SW 1271 (cell line): ENCODE data around the gene C5orf34.
"Not testable (repeated sequence)": the region's sequence is repeated elsewhere in the genome, so short reads cannot be mapped to it uniquely, and the experiment has no call there.

Source experiments
- DNase-seq, 2 experiments: peaks; one replicate each; lab custom pipeline; 2025; lab: John Stamatoyannopoulos, UW

The C5orf34 gene, protein sequence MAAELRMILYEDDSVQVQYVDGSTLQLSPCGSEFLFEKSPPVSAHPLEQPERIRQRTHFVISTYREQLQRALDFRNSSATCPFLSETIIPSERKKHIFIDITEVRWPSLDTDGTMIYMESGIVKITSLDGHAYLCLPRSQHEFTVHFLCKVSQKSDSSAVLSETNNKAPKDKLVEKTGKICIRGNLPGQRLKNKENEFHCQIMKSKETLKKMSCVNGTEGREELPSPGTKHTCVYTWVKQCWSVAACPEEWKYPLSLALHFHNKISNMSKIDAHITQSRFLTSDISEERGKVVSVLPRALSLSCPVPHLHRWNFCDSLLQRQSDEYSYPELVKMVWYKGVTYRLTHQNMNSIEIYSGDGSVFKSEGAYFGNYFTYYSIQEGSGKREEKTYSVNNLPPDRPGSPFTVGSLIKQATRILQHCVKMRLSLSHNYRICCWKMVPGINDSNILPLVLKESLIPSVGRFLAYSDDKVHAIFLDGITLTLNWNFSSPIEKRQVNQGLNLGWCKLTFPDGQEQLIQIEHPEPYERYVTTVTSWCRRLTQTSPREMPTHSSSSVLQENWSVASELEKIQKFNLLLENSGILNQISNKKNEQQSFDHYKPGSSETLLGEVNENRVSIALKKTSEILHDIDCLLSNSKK

DNA sequence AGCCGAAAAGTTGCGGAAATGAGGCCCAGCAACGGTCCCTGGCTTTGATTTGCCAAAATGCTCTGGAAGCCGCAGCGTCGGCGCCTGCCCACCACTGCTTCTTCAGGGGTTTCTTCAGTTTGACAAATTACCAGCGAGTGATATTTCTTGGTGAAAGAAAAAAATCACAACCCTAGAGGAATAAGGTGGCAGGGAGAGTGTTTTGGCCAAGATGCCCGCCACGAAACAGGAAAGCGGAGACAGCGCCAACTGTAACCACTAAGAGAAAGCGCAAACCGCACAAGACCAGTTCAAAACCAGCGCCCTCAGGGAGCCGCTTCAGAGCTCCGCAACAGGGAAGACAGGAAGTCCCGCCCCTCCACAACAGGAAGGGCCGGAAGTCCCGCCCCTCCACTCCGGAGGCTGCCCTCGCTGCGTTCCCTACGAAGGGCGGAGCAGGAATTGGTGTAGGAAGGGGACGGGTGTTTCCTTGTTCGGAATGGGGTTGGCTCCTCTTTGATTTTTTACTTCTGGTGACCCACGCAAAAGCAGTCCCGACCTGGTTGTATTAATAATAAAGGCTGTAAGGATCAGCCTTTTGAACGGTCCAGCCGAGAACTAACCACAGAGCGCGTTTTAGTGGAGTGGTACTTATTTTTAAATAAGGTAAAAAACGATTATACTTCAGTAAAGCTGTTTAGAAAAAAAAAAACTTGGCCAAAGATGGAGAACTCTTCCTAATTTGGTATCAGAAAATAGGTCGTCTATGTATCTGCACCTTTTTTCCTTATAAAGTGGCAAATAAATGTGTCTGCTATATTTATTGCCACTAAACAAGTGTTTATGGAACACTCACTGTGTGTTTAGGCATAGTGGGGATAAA is at the start of gene C5orf34:
Gene C5orf34, minus strand, starts transcription at position 333 of the 862 bp plus-strand sequence. CDS start 5,809 bp downstream, outside the sequence.
- DNase-seq: peak; percentile 96 to 97

DNA sequence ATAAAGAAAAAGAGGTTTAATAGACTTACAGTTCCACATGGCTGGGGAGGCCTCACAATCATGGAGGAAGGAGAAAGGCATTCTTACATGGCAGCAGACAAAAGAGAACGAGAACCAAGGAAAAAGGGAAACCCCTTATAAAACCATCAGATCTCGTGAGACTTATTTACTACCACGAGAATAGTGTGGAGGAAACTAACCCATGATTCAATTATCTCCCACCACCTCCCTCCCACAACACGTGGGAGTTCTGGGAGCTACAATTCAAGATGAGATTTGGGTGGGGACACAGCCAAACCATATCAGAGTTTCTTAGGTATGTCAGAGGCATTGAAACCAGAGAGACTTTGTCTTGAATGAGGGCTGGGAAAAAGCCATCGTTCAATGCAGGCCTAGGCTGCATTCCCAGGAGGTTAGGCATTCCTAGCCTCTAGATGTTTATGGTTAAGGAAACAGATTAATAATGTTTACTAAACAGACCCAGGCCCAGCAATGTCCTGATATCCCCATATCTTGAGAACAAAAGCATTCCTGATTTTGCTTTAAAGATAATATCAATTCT is 49.4 kb upstream of the C5orf34 start:
- no peak for DNase-seq

DNA sequence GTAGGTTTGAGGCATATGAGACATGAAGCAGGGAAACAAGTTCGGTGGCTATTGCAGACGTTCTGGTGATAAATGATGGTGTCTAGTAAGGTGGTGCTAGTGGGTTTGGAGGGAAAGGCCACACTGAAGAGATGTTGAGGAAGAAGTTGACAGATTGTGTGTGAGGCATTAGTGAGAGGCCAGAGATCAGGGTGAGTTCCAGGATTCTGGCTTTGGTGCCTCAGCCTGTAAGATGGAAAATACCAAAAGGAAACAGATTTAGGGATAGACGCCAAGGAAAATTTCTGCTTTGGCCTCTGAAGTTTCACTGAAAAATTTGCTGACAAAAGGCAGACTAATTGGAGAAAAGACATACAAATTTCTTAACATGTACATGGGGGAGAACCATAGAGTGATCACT is 48.4 kb upstream of the C5orf34 start:
- DNase-seq: no peak

DNA sequence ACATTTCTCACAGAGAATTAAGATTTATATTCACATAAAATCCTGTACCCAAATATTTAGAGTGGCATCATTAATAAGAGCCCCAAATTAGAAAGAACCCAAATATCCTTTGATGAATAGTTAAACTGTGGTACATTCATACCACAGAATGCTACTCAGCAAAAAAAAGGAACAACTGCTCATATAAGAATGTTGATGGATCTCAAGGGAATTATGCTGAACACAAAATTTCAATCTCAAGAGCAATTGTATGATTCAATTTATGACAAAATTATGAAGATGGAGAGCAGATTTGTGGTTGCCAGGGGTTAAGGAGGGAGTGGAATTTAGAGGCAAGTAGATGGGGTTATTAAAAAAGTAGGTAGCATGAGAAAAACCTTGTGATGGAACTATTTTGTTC is 46.4 kb upstream of the C5orf34 start:
- DNase-seq: no peak

DNA sequence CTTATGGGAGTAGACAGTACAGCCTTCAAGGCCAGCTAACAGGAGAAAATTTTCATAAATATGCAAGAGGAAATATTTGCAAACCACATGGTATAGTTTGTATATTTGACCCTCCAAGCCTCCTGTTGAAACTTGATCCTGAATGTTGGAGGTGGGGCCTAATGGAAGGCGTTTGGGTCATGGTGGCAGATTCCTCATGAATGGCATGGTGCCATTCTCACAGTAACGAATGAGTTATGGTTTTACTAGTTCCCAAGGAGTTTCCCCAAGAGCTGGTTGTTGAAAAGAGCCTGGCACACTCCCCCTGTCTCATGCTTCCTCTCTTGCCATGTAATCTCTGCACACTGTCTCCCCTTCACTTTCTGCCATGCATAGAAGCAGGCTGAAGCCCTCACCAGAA is 45.2 kb upstream of the C5orf34 start:
- no peak for DNase-seq

DNA sequence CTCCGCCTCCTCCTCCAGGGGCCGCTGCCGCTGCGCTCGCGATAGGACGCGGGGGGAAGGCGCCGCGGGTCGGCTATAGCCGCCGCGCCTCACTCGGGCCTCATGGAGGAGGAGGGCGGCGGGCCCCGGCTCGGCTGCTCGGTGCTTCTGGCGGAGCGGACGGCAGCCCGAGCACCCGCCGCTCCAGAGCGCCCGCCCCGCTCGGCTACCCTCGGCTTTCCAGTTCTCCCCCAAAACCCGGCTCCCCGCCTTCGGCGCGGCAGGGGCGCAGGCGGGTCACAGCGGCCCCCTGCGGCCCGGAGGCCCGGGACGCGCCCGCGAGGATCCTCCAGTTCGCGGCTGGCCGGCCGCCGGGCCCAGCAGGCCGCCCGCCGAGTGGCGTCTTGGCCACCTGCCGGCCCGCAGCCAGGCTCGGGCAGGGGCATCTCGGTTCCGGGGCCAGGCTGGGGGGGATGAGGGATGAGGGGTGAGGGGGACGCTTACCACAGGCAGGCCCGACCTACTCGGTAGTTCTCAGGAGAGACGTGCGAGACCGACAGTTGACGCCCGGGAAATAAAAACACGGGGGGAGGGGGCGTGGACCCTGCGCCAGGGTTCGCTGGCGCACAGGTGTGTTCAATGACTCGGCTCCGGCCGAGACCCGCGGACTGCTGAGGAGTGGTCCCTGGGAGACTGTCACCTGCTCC is 42.1 kb upstream of the C5orf34 start, which contains the start of gene PAIP1:
Gene PAIP1, minus strand, starts transcription at position 221 of the 686 bp plus-strand sequence. CDS start 231 bp downstream, outside the sequence.
- DNase-seq: peak; percentile 73 to 85

DNA sequence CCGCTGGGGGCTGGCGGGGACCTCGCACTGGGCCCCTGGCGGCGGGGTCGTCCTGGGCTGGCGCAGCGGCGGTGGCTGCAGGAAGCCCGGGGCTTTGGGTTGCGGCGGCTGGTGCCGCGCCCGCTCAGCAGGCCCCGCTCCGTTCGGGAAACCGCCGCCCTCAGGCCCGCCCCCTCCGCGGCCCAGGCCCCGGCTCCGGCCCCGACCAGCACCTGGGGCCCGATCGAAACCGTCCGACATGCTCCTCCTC is 41.6 kb upstream of the C5orf34 start:
- DNase-seq: not testable (repeated sequence)

DNA sequence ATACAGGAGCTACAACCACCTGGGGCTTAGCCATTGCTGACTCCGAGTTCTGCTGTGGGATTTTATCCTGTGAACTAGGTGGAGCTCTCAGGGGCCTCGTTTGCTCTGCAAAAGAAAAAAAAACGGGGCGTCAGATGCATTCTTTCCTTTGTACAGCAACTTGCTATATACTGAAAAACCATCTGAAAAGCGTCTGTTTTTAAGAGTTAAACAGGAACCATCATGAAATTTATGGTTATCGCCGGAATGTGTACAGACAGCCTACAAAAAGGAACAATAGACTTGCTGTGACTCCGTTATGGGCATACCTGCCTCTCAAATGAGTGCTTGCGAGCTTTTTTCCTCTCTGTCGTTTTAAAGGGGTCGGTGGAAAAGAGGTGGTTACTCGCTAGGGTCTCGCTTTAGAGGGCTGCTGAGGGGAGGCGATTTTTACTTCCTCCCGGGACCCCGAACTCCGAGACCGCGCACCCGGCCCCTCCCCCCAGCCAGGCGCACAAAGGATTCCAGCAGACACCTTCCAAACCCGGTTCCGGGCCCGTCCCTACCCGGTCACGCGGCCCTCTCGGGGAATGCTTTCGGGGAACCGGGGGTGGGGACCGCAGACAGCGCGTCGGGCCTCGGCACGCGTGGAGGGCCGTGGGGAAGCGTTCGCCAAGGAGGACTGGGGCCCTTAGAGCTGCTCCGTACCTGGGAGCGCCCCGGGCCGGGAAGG is 41.1 kb upstream of the C5orf34 start:
- DNase-seq: peak in 1 of 2 experiments; percentile 48

DNA sequence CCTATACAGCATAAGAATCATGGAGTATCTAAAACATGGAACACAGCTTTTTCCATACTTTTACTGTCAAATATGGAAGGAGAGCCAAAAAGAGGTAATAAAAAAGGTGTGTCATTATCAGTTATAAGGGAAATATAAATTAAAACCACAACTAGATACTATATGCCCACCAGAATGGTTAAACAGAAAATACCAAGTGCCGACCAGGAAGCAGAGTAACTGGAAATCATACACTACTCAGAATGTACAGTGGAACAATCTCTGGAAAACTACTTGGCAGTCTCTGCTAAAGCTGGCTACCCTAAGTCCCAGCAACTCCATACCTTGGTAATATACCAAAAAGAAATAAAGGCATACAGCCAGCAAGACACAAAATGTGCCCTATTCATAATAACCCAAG is 39.5 kb upstream of the C5orf34 start:
- DNase-seq: no peak

DNA sequence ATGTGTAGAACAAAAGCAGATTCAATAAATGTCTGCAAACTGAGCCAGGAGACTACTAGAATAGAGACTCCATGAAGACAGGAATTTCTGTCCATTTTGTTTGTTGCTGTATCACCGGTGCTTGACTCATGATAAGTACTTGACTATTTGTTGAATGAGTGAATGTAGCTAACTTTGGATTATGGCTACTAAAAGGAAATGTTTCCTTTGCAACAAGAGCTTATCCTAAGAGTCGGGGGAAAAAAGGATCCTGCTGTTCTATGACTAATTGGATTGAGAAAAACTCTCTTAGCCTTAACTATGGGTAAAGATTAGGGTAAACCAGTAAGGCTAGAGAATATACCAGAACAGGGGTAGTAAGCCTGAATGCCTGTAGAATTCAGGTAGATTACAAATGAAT is 38.4 kb upstream of the C5orf34 start:
- DNase-seq: no peak

DNA sequence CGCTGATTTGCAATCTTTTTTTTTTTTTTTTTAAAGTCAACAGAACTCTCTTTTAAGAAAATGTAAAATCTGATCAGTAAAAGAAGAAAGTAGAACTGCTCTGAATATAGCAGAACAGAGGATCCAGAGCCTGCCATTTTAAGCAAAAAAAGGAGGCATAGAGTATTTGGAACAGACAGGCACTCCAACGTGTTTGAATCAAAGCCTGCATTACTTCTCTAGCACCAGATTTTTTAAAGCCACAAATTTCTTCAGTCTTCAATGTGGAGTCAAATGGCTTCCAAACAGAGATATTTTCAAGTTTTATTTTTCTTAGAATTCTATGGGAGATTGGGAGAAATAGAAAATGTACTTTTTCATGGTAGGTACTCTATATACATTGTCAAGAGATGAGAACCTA is 36.8 kb upstream of the C5orf34 start:
- no peak for DNase-seq

DNA sequence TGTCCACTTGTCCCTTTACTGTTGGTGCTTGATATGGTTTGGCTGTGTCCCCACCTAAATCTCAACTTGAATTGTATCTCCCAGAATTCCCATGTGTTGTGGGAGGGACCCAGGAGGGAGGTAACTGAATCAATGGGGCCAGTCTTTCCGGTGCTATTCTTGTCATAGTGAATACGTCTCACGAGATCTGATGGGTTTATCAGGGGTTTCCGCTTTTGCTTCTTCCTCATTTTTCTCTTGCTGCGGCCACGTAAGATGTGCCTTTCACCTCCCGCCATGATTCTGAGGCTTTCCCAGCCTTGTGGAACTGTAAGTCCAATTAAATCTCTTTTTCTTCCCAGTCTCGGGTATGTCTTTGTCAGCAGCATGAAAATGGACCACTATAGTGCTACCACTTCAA is 34.3 kb upstream of the C5orf34 start:
- not testable (repeated sequence) for DNase-seq

DNA sequence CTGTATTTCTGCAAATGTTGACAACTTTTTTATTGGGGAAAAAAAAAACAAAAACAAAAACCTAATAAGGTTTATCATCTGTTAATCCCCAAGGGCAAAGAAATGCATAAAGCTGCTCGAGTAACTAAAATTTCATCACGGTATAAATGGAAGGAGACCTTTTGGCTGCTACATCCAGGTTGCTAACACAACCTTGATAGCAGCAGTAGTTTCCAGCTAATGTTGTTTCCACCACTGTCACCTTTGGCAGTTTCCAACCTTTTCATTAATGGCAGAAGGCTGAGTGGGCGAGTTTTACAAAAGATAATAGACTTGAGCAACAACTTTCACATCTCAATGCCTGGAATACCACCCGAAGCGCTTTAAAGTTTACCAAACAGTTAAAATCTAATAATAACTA is 33.4 kb upstream of the C5orf34 start:
- DNase-seq: no peak

DNA sequence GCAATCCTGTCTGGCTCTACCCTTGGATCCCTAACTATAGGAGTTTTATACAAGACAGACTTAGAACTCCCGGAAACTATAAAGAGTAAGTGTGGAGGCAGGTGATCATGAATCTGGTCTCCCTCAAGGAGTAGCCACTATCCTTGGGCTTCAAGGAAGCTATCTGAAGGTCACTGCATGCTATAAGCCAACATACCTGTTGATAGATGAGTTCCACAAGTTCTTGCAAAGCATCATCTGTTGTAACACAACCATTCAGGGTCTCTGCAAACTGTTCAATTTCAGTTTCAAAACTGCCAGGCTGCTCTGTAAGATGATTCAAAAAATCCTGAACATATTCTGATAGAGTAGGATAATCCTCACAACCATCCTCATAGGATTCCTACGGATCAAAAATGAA is 32.6 kb upstream of the C5orf34 start:
- no peak for DNase-seq

DNA sequence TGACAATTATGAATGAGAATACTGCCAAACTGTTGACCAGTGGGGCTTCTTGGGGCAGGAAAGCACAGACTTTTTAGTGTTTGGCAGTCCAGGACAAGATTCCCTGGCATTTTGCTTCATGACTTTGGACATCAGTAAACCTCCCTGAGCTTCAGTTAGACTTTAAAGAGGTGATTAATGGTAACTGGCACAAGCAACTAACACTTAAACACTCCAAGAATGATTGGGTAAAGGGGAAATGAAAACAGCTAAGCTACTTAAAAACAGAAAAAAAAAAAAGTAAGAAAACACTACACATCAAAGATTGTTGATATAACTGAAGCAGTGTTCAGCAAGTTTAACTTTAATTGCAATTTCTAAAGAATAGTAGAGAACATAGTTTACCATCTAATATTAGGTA is 28.5 kb upstream of the C5orf34 start:
- DNase-seq: no peak

DNA sequence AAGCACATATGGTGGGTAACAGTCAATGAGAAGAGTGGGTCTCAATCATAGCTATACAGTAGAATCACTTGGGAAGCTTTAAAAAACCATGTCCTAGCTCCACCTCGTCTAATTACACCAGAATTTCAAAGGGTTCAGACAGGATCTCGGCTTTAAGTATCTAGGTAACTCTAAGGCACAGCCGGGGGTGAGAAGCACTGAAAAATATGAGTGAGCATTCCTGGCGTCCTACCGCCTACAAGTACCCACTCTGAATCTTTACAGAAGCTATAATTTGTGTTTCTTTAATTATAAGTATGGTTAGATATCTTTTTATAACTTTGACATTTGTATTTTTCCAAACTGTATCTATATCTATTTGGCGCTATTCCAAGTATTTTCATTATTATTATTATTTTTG is 25.8 kb upstream of the C5orf34 start:
- no peak for DNase-seq

DNA sequence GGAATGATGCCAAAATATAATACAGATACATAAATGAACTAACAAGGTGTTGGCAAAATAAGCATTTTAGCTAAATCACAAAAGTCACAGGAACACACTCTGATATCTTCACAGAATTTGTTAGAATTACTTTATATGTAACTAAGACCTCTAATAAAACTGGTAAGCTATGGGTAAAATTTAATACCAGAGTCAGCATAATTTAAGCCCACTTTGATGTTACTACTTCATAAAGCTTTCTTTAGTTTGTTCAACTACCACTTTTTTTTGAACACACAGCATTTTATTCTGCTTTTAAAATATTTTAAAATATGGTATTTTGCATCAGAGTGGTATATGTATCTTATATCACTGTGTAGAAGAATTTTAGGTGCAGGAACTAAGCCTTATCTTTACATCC is 22.0 kb upstream of the C5orf34 start:
- DNase-seq: no peak

DNA sequence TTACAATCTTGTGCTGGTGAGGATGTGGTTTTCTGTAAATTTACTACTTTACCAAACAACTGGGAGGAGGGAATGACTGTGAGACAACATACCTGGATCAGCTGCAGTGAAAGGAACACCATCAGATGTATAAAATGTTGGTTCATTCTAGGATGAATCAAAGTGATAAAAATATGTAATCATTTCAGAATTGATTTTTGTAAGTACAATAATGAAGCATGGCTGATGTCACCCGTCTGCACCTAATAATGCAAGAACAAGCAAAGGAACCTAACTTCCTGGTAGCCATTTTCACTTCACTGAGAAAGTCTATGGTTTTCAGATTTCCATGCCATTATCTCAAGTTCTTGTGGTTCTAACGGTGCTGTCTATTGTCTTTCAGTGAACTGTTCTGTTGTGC is 18.7 kb upstream of the C5orf34 start:
- no peak for DNase-seq

DNA sequence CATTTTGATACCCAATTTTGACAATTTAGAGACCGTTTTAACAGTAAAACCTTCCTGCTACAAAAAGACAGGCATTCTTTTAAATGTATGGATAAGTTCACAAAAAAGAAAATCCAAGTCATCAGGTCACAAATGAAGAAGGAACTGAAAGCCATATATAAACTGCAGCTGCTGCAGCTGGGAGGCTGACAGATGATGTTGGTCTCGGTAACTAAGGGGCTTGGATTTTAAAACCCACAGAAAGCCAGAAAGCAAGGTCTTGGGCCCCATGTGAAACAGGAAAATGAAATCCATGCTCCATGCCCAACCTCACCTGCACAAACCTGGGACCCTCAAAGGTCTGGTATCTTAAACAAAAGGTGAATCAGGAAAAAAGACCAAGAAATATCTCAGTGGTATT is 15.7 kb upstream of the C5orf34 start:
- DNase-seq: no peak

DNA sequence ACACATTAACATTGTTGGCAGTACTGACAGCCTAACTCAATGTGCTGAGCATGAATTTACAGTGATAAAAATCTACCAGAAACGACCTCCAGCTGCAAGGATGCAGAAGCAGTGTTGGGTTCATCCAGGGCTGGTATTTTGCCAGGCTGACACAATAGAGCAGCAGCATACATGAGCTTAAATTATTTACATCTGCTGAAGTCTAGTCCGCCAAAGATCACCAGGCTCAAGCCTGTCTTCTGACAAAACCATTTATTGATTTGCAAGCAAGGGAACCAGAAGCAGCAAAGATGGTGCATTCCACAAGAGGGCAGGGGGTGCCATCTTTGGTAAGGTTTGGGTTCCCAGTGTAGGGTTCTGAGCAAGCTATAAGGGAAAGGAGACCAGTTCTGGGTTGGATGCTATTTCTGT is 8.7 kb upstream of the C5orf34 start:
- DNase-seq: no peak

DNA sequence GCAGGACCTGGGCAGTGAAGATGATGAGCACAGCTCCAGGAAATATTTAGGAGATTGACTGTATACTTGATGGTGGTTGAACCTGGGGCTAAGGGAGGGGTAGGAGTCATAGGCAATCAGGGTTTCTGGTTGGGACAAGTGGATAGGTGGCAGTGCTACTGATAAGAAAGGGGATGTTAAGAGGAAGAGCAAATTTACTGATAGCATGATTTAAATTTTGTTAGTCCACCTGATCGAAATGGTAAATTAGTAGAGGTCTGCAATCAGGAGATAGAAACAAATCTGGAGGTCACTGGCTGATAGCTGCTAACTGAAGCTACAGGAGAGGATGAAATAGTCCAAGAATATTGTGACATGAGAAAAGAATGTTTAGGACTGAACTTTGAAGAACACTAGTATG is 5.7 kb upstream of the C5orf34 start:
- DNase-seq: no peak
